Neuronal stem cell (in vitro differentiated cells): ENCODE results near the gene CNIH3.
A peak's percentile ranks its signal among the peaks of the same experiment; 100 is the strongest.

Experiments used
- DNase-seq: peaks from one replicate; pipeline ENCODE4 v3.0.0-alpha.2; 2013; ENCODE audit warnings: low spot score
- H2AFZ ChIP-seq: one replicate; pipeline ENCODE4 v1.6.1; 2013; ENCODE audit warnings: mild to moderate bottlenecking, low read length, inconsistent platforms
- H2AK5ac ChIP-seq: 2 replicates; pipeline ENCODE4 v1.6.1; 2013; ENCODE audit warnings: low read depth, mild to moderate bottlenecking, inconsistent platforms, low read length, moderate library complexity, mixed read lengths
- H2BK120ac ChIP-seq: 2 replicates; pipeline ENCODE4 v1.6.1; 2013; ENCODE audit warnings: low read depth, mild to moderate bottlenecking, inconsistent platforms, low read length, moderate library complexity, mixed read lengths
- H2BK12ac ChIP-seq: one replicate; pipeline ENCODE4 v1.6.1; 2013; ENCODE audit warnings: low read length, inconsistent platforms
- H2BK15ac ChIP-seq: 2 replicates; pipeline ENCODE4 v1.6.1; 2013; ENCODE audit warnings: mild to moderate bottlenecking, low read length, inconsistent platforms, mixed read lengths
- H2BK5ac ChIP-seq: one replicate; pipeline ENCODE4 v1.6.1; 2013; ENCODE audit warnings: inconsistent platforms, mild to moderate bottlenecking, low read length, moderate library complexity
- H3K14ac ChIP-seq: one replicate; pipeline ENCODE4 v1.6.1; 2013; ENCODE audit warnings: low read length, inconsistent platforms
- H3K18ac ChIP-seq: 2 replicates; pipeline ENCODE4 v1.6.1; 2013; ENCODE audit warnings: low read length, inconsistent platforms
- H3K23ac ChIP-seq: 2 replicates; pipeline ENCODE4 v1.6.1; 2013; ENCODE audit warnings: low read depth, mild to moderate bottlenecking, mixed read lengths, low read length, inconsistent platforms; ENCODE audit not compliant: poor library complexity
- H3K27ac ChIP-seq: replicated peaks from 3 replicates; pipeline ENCODE4 v1.5.1; 2013; ENCODE audit warnings: low read length, inconsistent platforms
- H3K27me3 ChIP-seq, 3 experiments: 2 replicates each; pipeline ENCODE4 v1.6.1; 2013; ENCODE audit warnings: low read length in 3 of 3, mild to moderate bottlenecking in 2 of 3, inconsistent platforms in 1 of 3, low read depth in 1 of 3, mixed read lengths in 1 of 3, moderate library complexity in 1 of 3; ENCODE audit not compliant: control insufficient read depth in 3 of 3, insufficient read depth in 3 of 3
- H3K36me3 ChIP-seq, 2 donors: replicated peaks in 1 of 2; 2 replicates each; pipeline ENCODE4 v1.6.1; 2013; ENCODE audit warnings: low read length in 2 of 2; ENCODE audit not compliant: control insufficient read depth in 2 of 2, insufficient read depth in 2 of 2
- H3K4ac ChIP-seq: 2 replicates; pipeline ENCODE4 v1.6.1; 2013; ENCODE audit warnings: inconsistent platforms, mild to moderate bottlenecking, low read length, moderate library complexity
- H3K4me1 ChIP-seq, 2 donors: 1 replicate in 1 of 2; 2 replicates in 1 of 2; pipeline ENCODE4 v1.6.1; 2013; ENCODE audit warnings: low read length in 2 of 2, low read depth in 1 of 2; ENCODE audit not compliant: control insufficient read depth in 2 of 2, insufficient read depth in 1 of 2
- H3K4me2 ChIP-seq: one replicate; pipeline ENCODE4 v1.6.1; 2013; ENCODE audit warnings: mild to moderate bottlenecking, low read length, inconsistent platforms; ENCODE audit not compliant: insufficient read depth, poor library complexity, severe bottlenecking
- H3K4me3 ChIP-seq, 2 donors: 2 replicates each; pipeline ENCODE4 v1.5.1; 2013; ENCODE audit warnings: low read length in 2 of 2, mild to moderate bottlenecking in 2 of 2, inconsistent platforms in 1 of 2, moderate library complexity in 1 of 2
- H3K79me1 ChIP-seq: one replicate; pipeline ENCODE4 v1.6.1; 2013; ENCODE audit warnings: low read depth, mild to moderate bottlenecking, inconsistent platforms, low read length, moderate library complexity
- H3K9ac ChIP-seq: one replicate; pipeline ENCODE4 v1.6.1; 2013; ENCODE audit warnings: mild to moderate bottlenecking, low read depth, low read length, inconsistent platforms; ENCODE audit not compliant: poor library complexity
- H3K9me3 ChIP-seq, 2 donors: replicated peaks in 1 of 2; 2 replicates each; pipeline versions ENCODE3 to v1.6.1; 2013; ENCODE audit warnings: low read length in 2 of 2, mild to moderate bottlenecking in 2 of 2, inconsistent platforms in 1 of 2, low read depth in 1 of 2, mixed read lengths in 1 of 2, moderate library complexity in 1 of 2; ENCODE audit not compliant: control insufficient read depth in 2 of 2, insufficient read depth in 1 of 2
- H4K8ac ChIP-seq: one replicate; pipeline ENCODE4 v1.6.1; 2013; ENCODE audit warnings: low read depth, mild to moderate bottlenecking, inconsistent platforms, low read length, moderate library complexity
- H4K91ac ChIP-seq: one replicate; pipeline ENCODE4 v1.6.1; 2013; ENCODE audit warnings: low read length, low read depth, mild to moderate bottlenecking, inconsistent platforms; ENCODE audit not compliant: poor library complexity
- WGBS, 2 donors: extraction: QIAGEN DNeasy Blood & Tissue Kit; methylation state at CpG; one replicate each; pipeline ENCODE4 v1.1.7; 2013; ENCODE audit warnings: missing lambda C conversion rate in 2 of 2, mixed read lengths in 1 of 2; ENCODE audit not compliant: insufficient read length in 2 of 2, insufficient replicate concordance in 1 of 2; ENCODE audit errors: extremely low coverage in 2 of 2; 5-methylcytosine and 5-hydroxymethylcytosine counted together

The CNIH3 gene

GRCh38 chr1:224767676-224768075 is 151.6 kb downstream of the CNIH3 start:
- Histone ChIP-seq H3K4me2 (no peak overlapping the region), H2BK12ac (no peak overlapping the region), H2AK5ac (no peak overlapping the region), H4K91ac (no peak overlapping the region), H3K79me1 (no peaks in the 10 kb centered on the region), H3K9me3 (no peaks in the 10 kb centered on the region), H4K8ac (no peak overlapping the region), H3K36me3 (no peaks in the 10 kb centered on the region), H3K27ac (no peak overlapping the region), H2BK15ac (no peak overlapping the region), H3K14ac (no peak overlapping the region), H3K9ac (no peak overlapping the region), H2BK120ac (no peak overlapping the region), H3K4me3 (no peak overlapping the region), H3K4me1 (peaks cover 0 to 6% of the 10 kb centered on the region in 2 donors), H3K18ac (no peak overlapping the region), H3K4ac (no peak overlapping the region), H2BK5ac (no peak overlapping the region), H2AFZ (no peak overlapping the region), H3K23ac (no peak overlapping the region), H3K27me3 (no peaks in the 10 kb centered on the region)
- no peak for DNase-seq
- WGBS, 2 donors = no CpG with 5 or more reads among the region's 2 CpGs

DNA sequence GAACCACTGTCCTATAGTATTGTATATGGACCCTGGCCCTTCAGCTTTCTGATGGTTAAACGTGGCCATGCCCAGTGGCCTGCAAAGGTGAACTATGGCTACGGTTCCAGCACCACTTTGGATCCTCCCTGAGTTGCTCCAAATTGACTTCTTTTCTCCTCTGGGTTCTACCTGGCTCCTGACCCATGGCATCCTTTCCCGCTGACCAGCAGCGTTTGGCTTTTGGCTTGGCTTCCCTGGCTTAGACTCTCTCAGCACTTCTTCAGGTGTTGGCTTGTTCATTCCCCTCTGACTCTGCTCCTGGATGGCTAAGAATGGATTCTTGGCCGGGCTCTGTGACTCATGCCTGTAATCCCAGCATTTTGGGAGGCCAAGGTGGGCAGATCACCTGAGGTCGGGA is 152.9 kb downstream of the CNIH3 start:
- Histone ChIP-seq H3K9ac (no peak overlapping the region), H2AK5ac (no peak overlapping the region), H3K36me3 (no peaks in the 10 kb centered on the region), H3K9me3 (no peaks in the 10 kb centered on the region), H4K8ac (no peak overlapping the region), H3K27me3 (no peaks in the 10 kb centered on the region), H2BK15ac (no peak overlapping the region), H4K91ac (no peak overlapping the region), H3K4me2 (no peak overlapping the region), H3K4me1 (peaks cover 0 to 6% of the 10 kb centered on the region in 2 donors), H3K14ac (no peak overlapping the region), H2BK12ac (no peak overlapping the region), H2BK120ac (no peak overlapping the region), H3K4ac (no peak overlapping the region), H2AFZ (no peak overlapping the region), H3K18ac (no peak overlapping the region), H3K79me1 (no peaks in the 10 kb centered on the region), H2BK5ac (no peak overlapping the region), H3K23ac (no peak overlapping the region), H3K4me3 (no peak overlapping the region), H3K27ac (no peak overlapping the region)
- DNase-seq = no peak
- no CpG with 5 or more reads among the region's 6 CpGs for WGBS, 2 donors

DNA sequence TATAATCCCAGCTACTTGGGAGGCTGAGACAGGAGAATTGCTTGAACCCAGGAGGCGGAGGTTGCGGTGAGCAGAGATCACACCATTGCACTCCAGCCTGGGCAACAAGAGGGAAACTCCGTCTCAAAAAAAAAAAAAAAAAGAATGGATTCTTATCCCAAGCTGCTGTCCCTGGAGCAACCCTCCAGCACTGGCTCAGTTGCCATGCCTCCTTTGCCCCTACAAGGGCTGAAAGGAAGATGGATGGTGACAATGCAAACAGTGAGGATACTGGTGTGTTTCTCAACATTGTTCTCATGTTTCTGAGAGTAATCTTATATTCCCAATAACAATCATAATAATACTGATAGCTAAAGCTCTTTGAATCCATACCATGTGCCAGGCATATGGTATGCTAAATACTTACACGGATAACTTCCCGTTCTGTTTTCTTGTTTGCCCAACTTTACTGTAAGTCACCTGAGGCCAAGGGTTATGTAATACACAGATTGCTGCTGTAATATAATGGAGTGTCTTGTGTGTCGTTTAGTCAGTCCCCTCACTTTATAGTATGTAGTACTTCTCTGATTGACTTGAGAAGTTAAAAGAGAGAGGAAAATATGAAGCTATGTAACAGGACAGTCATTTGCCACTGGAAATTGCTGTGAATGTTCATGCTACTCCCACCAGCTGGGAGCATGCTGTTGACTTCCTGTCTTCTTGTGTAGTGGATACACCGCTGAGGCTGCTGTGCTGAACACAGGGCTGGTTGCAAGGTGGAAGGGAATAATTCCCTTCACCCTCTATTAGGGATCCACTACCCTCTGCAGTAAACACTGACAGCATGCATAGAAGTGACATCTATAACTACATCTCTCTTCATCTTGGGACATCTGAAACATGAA is 153.6 kb downstream of the CNIH3 start:
- H2AK5ac ChIP-seq = no peak overlapping the region
- no peak overlapping the region for H3K4me3 ChIP-seq
- no peak overlapping the region for H3K4me2 ChIP-seq
- H3K4ac ChIP-seq = no peak overlapping the region
- no peak overlapping the region for H2BK15ac ChIP-seq
- no peaks in the 10 kb centered on the region for H3K27me3 ChIP-seq
- no peak overlapping the region for H2BK120ac ChIP-seq
- H3K9ac ChIP-seq = peak overlapping the region; percentile 36
- H4K8ac ChIP-seq = no peak overlapping the region
- H4K91ac ChIP-seq = no peak overlapping the region
- no CpG with 5 or more reads among the region's 7 CpGs for WGBS, 2 donors
- H3K4me1 ChIP-seq = peaks cover 0 to 6% of the 10 kb centered on the region in 2 donors
- peak overlapping the region; percentile 69 for H3K18ac ChIP-seq
- H2BK12ac ChIP-seq = no peak overlapping the region
- no peaks in the 10 kb centered on the region for H3K36me3 ChIP-seq
- H2AFZ ChIP-seq = no peak overlapping the region
- no peak overlapping the region for H3K27ac ChIP-seq
- no peak overlapping the region for H2BK5ac ChIP-seq
- H3K14ac ChIP-seq = no peak overlapping the region
- H3K9me3 ChIP-seq = no peaks in the 10 kb centered on the region
- no peaks in the 10 kb centered on the region for H3K79me1 ChIP-seq
- H3K23ac ChIP-seq = no peak overlapping the region
- no peak for DNase-seq

- Histone ChIP-seq H2AK5ac (no peak overlapping the region), H3K18ac (no peak overlapping the region), H3K9ac (no peak overlapping the region), H3K27ac (no peak overlapping the region), H2BK120ac (no peak overlapping the region), H3K9me3 (no peaks in the 10 kb centered on the region), H3K4me2 (no peak overlapping the region), H3K4me3 (no peak overlapping the region), H2BK5ac (no peak overlapping the region), H3K27me3 (no peaks in the 10 kb centered on the region), H2BK12ac (no peak overlapping the region), H3K4ac (no peak overlapping the region), H2BK15ac (no peak overlapping the region), H3K23ac (no peak overlapping the region), H3K4me1 (peaks cover 0 to 6% of the 10 kb centered on the region in 2 donors), H4K8ac (no peak overlapping the region), H3K36me3 (no peaks in the 10 kb centered on the region), H3K14ac (no peak overlapping the region), H2AFZ (no peak overlapping the region), H3K79me1 (no peaks in the 10 kb centered on the region), H4K91ac (no peak overlapping the region)
- DNase-seq = no peak
- WGBS, 2 donors = no CpG with 5 or more reads among the region's 5 CpGs
Measured at GRCh38 chr1:224770336-224770693, 154.2 kb downstream of the CNIH3 start.
